ELR (cell line): ENCODE results near the gene ACTN2.
A peak's percentile ranks its signal among the peaks of the same experiment; 100 is the strongest.
"Not testable (repeated sequence)": the region's sequence is repeated elsewhere in the genome, so short reads cannot be mapped to it uniquely, and the experiment has no call there.

ENCODE experiments used
- DNase-seq: peaks from one replicate; pipeline ENCODE4 v3.0.0-alpha.2; 2015; ENCODE audit warnings: low read depth

The ACTN2 gene

GRCh38 chr1:236685917-236686814 lies at the start of gene ACTN2:
ACTN2 (plus strand) TSS chr1:236686499; CDS start chr1:236686674, 175 bp downstream.
- no peak for DNase-seq

GRCh38 chr1:236638945-236639344 lies 47.4 kb upstream of the ACTN2 start:
- no peak for DNase-seq

GRCh38 chr1:236639686-236640085 lies 46.6 kb upstream of the ACTN2 start:
- DNase-seq = no peak

- DNase-seq = no peak
Measured at GRCh38 chr1:236642763-236643162, 43.5 kb upstream of the ACTN2 start.

GRCh38 chr1:236645016-236645680 lies 41.2 kb upstream of the ACTN2 start:
- no peak for DNase-seq

- DNase-seq = no peak
Measured at GRCh38 chr1:236654511-236654910, 31.8 kb upstream of the ACTN2 start.

GRCh38 chr1:236654957-236655356 lies 31.3 kb upstream of the ACTN2 start:
- no peak for DNase-seq

- DNase-seq = no peak
Measured at GRCh38 chr1:236657398-236657797, 28.9 kb upstream of the ACTN2 start.

- DNase-seq = no peak
Measured at GRCh38 chr1:236659792-236660587, 26.3 kb upstream of the ACTN2 start.

GRCh38 chr1:236663934-236664333 lies 22.4 kb upstream of the ACTN2 start:
- peak; percentile 73 for DNase-seq

- DNase-seq = not testable (repeated sequence)
Measured at GRCh38 chr1:236668909-236669308, 17.4 kb upstream of the ACTN2 start.

GRCh38 chr1:236670060-236670459 lies 16.2 kb upstream of the ACTN2 start:
- DNase-seq = no peak

- DNase-seq = peak; percentile 21
Measured at GRCh38 chr1:236673289-236673919, 12.9 kb upstream of the ACTN2 start.

GRCh38 chr1:236677641-236678235 lies 8.6 kb upstream of the ACTN2 start:
- DNase-seq = no peak

GRCh38 chr1:236681219-236681618 lies 5.1 kb upstream of the ACTN2 start:
- no peak for DNase-seq

- no peak for DNase-seq
Measured at GRCh38 chr1:236685205-236685916, 938 bp upstream of the ACTN2 start.

- DNase-seq = no peak
Measured at GRCh38 chr1:236686815-236687160, 489 bp downstream of the ACTN2 start.

GRCh38 chr1:236687273-236687672 lies 974 bp downstream of the ACTN2 start:
- no peak for DNase-seq

- no peak for DNase-seq
Measured at GRCh38 chr1:236688705-236689104, 2.4 kb downstream of the ACTN2 start.

- DNase-seq = no peak
Measured at GRCh38 chr1:236689713-236690569, 3.6 kb downstream of the ACTN2 start.
